Caco-2 (cell line): Measurements from ENCODE around the gene EIF2A. TPM values are rescaled to one million over a fixed set of nuclear protein-coding genes. Genes with fewer than 3 reads are reported as not detected.

Experiments used
- BruUV-seq: library from RNA; stranded (reverse); fragments of 400-500 nt; replicated peaks from 2 replicates; lab custom pipeline; 2021; lab: Mats Ljungman, UMichigan
- CTCF ChIA-PET: fragments of 300-600 bp; sonication (Branson Sonifier 250); formaldehyde crosslinking; loops from one replicate; lab custom pipeline; 2022; ENCODE audit warnings: antibody characterized with exemption; lab: Charles Lee
- POLR2A ChIA-PET: fragments of 300-600 bp; sonication (Branson Sonifier 250); formaldehyde crosslinking; loops from one replicate; lab custom pipeline; 2022; ENCODE audit warnings: antibody characterized with exemption; lab: Charles Lee
- DNase-seq, 2 experiments: peaks; one replicate each; pipeline versions ENCODE4 v3.0.0 to v3.0.0-alpha.2; 2020 to 2022
- H3K27me3 ChIP-seq: replicated peaks from 2 replicates; pipeline ENCODE4 v1.6.0; 2011; ENCODE audit warnings: low read length; ENCODE audit not compliant: control insufficient read depth, insufficient read depth
- H3K36me3 ChIP-seq: 2 replicates; pipeline ENCODE4 v1.5.1; 2011; ENCODE audit warnings: low read length; ENCODE audit not compliant: control insufficient read depth, insufficient read depth
- H3K4me1 ChIP-seq: fragments of 250-450 bp; sonication (Bioruptor Pico); 2 replicates; pipeline ENCODE4 v1.5.1; 2020; ENCODE audit warnings: mild to moderate bottlenecking
- H3K4me3 ChIP-seq: 2 replicates; pipeline ENCODE4 v1.5.1; 2011; ENCODE audit warnings: low read depth, mild to moderate bottlenecking, control low read depth, low read length
- H3K9me3 ChIP-seq: fragments of 250-450 bp; sonication (Bioruptor Pico); 2 replicates; pipeline ENCODE4 v1.5.1; 2020; ENCODE audit warnings: mild to moderate bottlenecking, moderate library complexity
- H3K27ac Mint-ChIP-seq: one replicate; pipeline ENCODE4 v1.8.0; 2022; ENCODE audit warnings: mixed read lengths; ENCODE audit not compliant: unreplicated experiment
- H3K27me3 Mint-ChIP-seq: one replicate; pipeline ENCODE4 v1.8.0; 2022; ENCODE audit warnings: mixed read lengths; ENCODE audit not compliant: insufficient read depth, unreplicated experiment
- H3K36me3 Mint-ChIP-seq: one replicate; pipeline ENCODE4 v1.8.0; 2022; ENCODE audit warnings: mild to moderate bottlenecking, mixed read lengths; ENCODE audit not compliant: insufficient read depth, unreplicated experiment
- H3K4me1 Mint-ChIP-seq: one replicate; pipeline ENCODE4 v1.8.0; 2022; ENCODE audit warnings: low read depth, mixed read lengths; ENCODE audit not compliant: unreplicated experiment
- H3K4me3 Mint-ChIP-seq: one replicate; pipeline ENCODE4 v1.8.0; 2022; ENCODE audit warnings: mild to moderate bottlenecking, moderate library complexity, mixed read lengths; ENCODE audit not compliant: unreplicated experiment
- H3K9me3 Mint-ChIP-seq: one replicate; pipeline ENCODE4 v1.8.0; 2022; ENCODE audit warnings: mixed read lengths; ENCODE audit not compliant: unreplicated experiment
- CTCF ChIP-seq, 2 experiments: fragments of 200-600 bp in 1 of 2; IDR thresholded peaks; 1 replicate in 1 of 2; 2 replicates in 1 of 2; pipeline versions ENCODE4 v1.5.1 to v1.8.0; 2011 to 2022; ENCODE audit warnings: antibody characterized with exemption in 1 of 2, control low read depth in 1 of 2, inconsistent platforms in 1 of 2, low read depth in 1 of 2, low read length in 1 of 2, mild to moderate bottlenecking in 1 of 2, moderate library complexity in 1 of 2; ENCODE audit not compliant: insufficient read depth in 1 of 2, severe bottlenecking in 1 of 2, unreplicated experiment in 1 of 2
- intact Hi-C: fragments of 100-400 bp; cut with micrococcal nuclease; formaldehyde crosslinking; loops from one replicate; pipeline ENCODE4 v1.10.0; 2022; ENCODE audit not compliant: unreplicated experiment
- total RNA-seq: library from RNA; stranded (reverse); gene quantifications from 2 replicates; pipeline ENCODE4 v1.2.3, GENCODE V29; 2022

The EIF2A gene
- total RNA-seq, 1 experiment from 2014 or later = 97.1 TPM

GRCh38 chr3:150555859-150556436 lies 9.4 kb downstream of the EIF2A start:
- TF ChIP-seq CTCF (IDR thresholded peaks at IDR 0.05; ENCODE audit: insufficient read depth in 1 of 2, low read depth in 1 of 2, low read length in 1 of 2, severe bottlenecking in 1 of 2, unreplicated experiment in 1 of 2) = no peak
- Mint-ChIP-seq H3K36me3 (peaks cover 36% of the 10 kb centered on the region), H3K9me3 (no peaks in the 10 kb centered on the region), H3K27ac (no peak overlapping the region), H3K4me3 (no peak overlapping the region), H3K4me1 (peaks cover 7% of the 10 kb centered on the region), H3K27me3 (no peaks in the 10 kb centered on the region)
- DNase-seq = no peak
- intact Hi-C loops = no loop called here
- H3K4me1 ChIP-seq = no peaks in the 10 kb centered on the region
- no peaks in the 10 kb centered on the region for H3K27me3 ChIP-seq
- H3K9me3 ChIP-seq = no peaks in the 10 kb centered on the region
- CTCF ChIA-PET = no interaction called here
- H3K4me3 ChIP-seq = no peak overlapping the region
- no peaks in the 10 kb centered on the region for H3K36me3 ChIP-seq
- no TSS peak for BruUV-seq
- POLR2A ChIA-PET = interaction anchor here (1.8 kb wide), 1 partner anchor 10 kb away, joined by 3 read pairs; the partner anchor contains the start of gene SERP1

GRCh38 chr3:150556792-150557191 lies 10.2 kb downstream of the EIF2A start:
- no peak for DNase-seq
- no peaks in the 10 kb centered on the region for H3K27me3 ChIP-seq
- H3K9me3 ChIP-seq = no peaks in the 10 kb centered on the region
- POLR2A ChIA-PET = interaction anchor here (1.8 kb wide), 1 partner anchor 11 kb away, joined by 3 read pairs; the partner anchor contains the start of gene SERP1
- no peak for TF ChIP-seq CTCF (IDR thresholded peaks at IDR 0.05; ENCODE audit: insufficient read depth in 1 of 2, low read depth in 1 of 2, low read length in 1 of 2, severe bottlenecking in 1 of 2, unreplicated experiment in 1 of 2)
- no peak overlapping the region for H3K27ac Mint-ChIP-seq
- H3K4me3 ChIP-seq = no peak overlapping the region
- peaks cover 7% of the 10 kb centered on the region for H3K4me1 Mint-ChIP-seq
- no peaks in the 10 kb centered on the region for H3K36me3 ChIP-seq
- H3K36me3 Mint-ChIP-seq = peaks cover 32% of the 10 kb centered on the region
- no peak overlapping the region for H3K4me3 Mint-ChIP-seq
- H3K9me3 Mint-ChIP-seq = no peaks in the 10 kb centered on the region
- no peaks in the 10 kb centered on the region for H3K27me3 Mint-ChIP-seq
- intact Hi-C loops = no loop called here
- BruUV-seq = no TSS peak
- H3K4me1 ChIP-seq = no peaks in the 10 kb centered on the region
- CTCF ChIA-PET = no interaction called here

GRCh38 chr3:150557725-150558124 lies 11.1 kb downstream of the EIF2A start:
- H3K36me3 Mint-ChIP-seq = peaks cover 26% of the 10 kb centered on the region
- Histone ChIP-seq H3K36me3 (no peaks in the 10 kb centered on the region), H3K4me1 (no peaks in the 10 kb centered on the region), H3K9me3 (no peaks in the 10 kb centered on the region), H3K27me3 (no peaks in the 10 kb centered on the region), H3K4me3 (no peak overlapping the region)
- intact Hi-C loops = no loop called here
- CTCF ChIA-PET = no interaction called here
- peaks cover 7% of the 10 kb centered on the region for H3K4me1 Mint-ChIP-seq
- POLR2A ChIA-PET = no interaction called here
- no peak for TF ChIP-seq CTCF (IDR thresholded peaks at IDR 0.05; ENCODE audit: insufficient read depth in 1 of 2, low read depth in 1 of 2, low read length in 1 of 2, severe bottlenecking in 1 of 2, unreplicated experiment in 1 of 2)
- no peaks in the 10 kb centered on the region for H3K9me3 Mint-ChIP-seq
- no peak for DNase-seq
- no TSS peak for BruUV-seq
- no peak overlapping the region for H3K27ac Mint-ChIP-seq
- H3K27me3 Mint-ChIP-seq = no peaks in the 10 kb centered on the region
- no peak overlapping the region for H3K4me3 Mint-ChIP-seq
